Measurements from ENCODE around the gene NEDD8. TPM values are rescaled to one million over a fixed set of nuclear protein-coding genes. Genes with fewer than 3 reads are reported as not detected.

The NEDD8 gene
- total RNA-seq, 1 experiment from 2014 or later: 178 TPM

DNA sequence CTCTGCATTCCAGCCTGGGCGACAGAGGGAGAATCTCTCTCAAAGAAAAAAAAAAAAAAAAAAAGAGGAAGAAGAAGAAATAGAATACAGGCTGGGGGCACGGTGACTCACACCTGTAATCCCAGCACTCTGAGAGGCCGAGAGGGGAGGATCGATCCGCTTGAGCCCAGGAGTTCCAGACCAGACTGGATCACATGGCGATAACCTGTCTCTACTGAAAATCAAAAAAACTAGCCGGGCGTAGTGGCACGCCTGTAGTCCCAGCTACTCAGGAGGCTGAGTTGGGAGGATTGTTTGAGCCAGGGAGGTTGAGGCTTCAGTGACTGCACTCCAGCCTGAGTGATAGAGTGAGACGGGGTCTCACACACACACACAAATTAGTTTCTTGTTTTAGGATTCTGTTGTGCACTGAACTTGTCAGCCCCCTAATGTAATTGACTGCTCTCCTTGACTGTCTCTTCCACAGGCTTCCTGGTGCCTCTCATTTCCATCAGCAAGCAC, 11.2 kb upstream of the NEDD8 start:
- H2AFZ ChIP-seq (ENCODE audit: low read depth, low read length, poor library complexity, severe bottlenecking): no peak overlapping the region
- RAD21 ChIA-PET (ENCODE audit: low non-redundant PET in 1 of 2, low total read pairs in 2 of 2, uncharacterized antibody in 2 of 2, unreplicated experiment in 2 of 2): interaction anchor here (1.1 to 1.9 kb wide), 4 partner anchors 30 to 56 kb away, joined by 3 to 9 read pairs (median 5); partner anchors contain the start of genes DHRS1 (in 2 of the 2), NOP9 (in 2 of the 2) and CHMP4A (in 1 of the 2)
- TF ChIP-seq FOSL1 (IDR thresholded peaks at IDR 0.05; ENCODE audit: low read depth) (no peak), JUND (IDR thresholded peaks at IDR 0.05) (no peak), SRF (IDR thresholded peaks at IDR 0.05; ENCODE audit: low read depth) (no peak), EZH2phosphoT487 (IDR thresholded peaks at IDR 0.05; ENCODE audit: borderline replicate concordance) (no peak), CBX3 (IDR thresholded peaks at IDR 0.05; ENCODE audit: low read depth) (no peak), POLR2AphosphoS5 (IDR thresholded peaks at IDR 0.05; ENCODE audit: low read depth, low read length) (no peak), YY1 (IDR thresholded peaks at IDR 0.05; ENCODE audit: extremely low read depth, insufficient replicate concordance, low read depth, low read length) (no peak), SIN3A (IDR thresholded peaks at IDR 0.05; ENCODE audit: low read depth) (no peak), SP1 (IDR thresholded peaks at IDR 0.05; ENCODE audit: low read depth) (no peak), ZNF274 (IDR thresholded peaks at IDR 0.05; ENCODE audit: low read depth, low read length) (no peak), EGR1 (IDR thresholded peaks at IDR 0.05; ENCODE audit: low read depth) (no peak)
- TF ChIP-seq, protein P1, sequence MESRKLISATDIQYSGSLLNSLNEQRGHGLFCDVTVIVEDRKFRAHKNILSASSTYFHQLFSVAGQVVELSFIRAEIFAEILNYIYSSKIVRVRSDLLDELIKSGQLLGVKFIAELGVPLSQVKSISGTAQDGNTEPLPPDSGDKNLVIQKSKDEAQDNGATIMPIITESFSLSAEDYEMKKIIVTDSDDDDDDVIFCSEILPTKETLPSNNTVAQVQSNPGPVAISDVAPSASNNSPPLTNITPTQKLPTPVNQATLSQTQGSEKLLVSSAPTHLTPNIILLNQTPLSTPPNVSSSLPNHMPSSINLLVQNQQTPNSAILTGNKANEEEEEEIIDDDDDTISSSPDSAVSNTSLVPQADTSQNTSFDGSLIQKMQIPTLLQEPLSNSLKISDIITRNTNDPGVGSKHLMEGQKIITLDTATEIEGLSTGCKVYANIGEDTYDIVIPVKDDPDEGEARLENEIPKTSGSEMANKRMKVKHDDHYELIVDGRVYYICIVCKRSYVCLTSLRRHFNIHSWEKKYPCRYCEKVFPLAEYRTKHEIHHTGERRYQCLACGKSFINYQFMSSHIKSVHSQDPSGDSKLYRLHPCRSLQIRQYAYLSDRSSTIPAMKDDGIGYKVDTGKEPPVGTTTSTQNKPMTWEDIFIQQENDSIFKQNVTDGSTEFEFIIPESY (IDR thresholded peaks at IDR 0.05; ENCODE audit: extremely low read depth, insufficient replicate concordance, low read length): no peak
- TF ChIP-seq, protein P2, sequence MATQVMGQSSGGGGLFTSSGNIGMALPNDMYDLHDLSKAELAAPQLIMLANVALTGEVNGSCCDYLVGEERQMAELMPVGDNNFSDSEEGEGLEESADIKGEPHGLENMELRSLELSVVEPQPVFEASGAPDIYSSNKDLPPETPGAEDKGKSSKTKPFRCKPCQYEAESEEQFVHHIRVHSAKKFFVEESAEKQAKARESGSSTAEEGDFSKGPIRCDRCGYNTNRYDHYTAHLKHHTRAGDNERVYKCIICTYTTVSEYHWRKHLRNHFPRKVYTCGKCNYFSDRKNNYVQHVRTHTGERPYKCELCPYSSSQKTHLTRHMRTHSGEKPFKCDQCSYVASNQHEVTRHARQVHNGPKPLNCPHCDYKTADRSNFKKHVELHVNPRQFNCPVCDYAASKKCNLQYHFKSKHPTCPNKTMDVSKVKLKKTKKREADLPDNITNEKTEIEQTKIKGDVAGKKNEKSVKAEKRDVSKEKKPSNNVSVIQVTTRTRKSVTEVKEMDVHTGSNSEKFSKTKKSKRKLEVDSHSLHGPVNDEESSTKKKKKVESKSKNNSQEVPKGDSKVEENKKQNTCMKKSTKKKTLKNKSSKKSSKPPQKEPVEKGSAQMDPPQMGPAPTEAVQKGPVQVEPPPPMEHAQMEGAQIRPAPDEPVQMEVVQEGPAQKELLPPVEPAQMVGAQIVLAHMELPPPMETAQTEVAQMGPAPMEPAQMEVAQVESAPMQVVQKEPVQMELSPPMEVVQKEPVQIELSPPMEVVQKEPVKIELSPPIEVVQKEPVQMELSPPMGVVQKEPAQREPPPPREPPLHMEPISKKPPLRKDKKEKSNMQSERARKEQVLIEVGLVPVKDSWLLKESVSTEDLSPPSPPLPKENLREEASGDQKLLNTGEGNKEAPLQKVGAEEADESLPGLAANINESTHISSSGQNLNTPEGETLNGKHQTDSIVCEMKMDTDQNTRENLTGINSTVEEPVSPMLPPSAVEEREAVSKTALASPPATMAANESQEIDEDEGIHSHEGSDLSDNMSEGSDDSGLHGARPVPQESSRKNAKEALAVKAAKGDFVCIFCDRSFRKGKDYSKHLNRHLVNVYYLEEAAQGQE (IDR thresholded peaks at IDR 0.05; ENCODE audit: low read depth): no peak
- peaks cover 12% of the 10 kb centered on the region; the same call in 1 of the 2 replicates for H3K79me2 ChIP-seq (ENCODE audit: insufficient read depth, low read length)
- intact Hi-C loops (cut with micrococcal nuclease): loop anchor here (1.0 to 2.0 kb wide), 2 partner anchors 54 to 187 kb away; no protein-coding TSS in a partner anchor
- H3K4me2 ChIP-seq (ENCODE audit: low read length): peak overlapping the region; percentile 85
- no peaks in the 10 kb centered on the region for H3K27me3 ChIP-seq (ENCODE audit: insufficient read depth, low read length)
- POLR2A ChIA-PET: interaction anchor here (1.5 to 2.7 kb wide), 6 partner anchors 28 to 188 kb away, joined by 4 to 30 read pairs (median 7); partner anchors contain the start of genes CBLN3, CIDEB, DHRS1 and KHNYN
- no peaks in the 10 kb centered on the region for H4K20me1 ChIP-seq (ENCODE audit: insufficient read depth)
- no peaks in the 10 kb centered on the region for H3K9me2 ChIP-seq (ENCODE audit: insufficient read depth)
- ATAC-seq (peak; percentile 0; the same call in 1 of the 2 replicates), DNase-seq (ENCODE audit: low read depth, low spot score) (no peak)
- CTCF ChIA-PET: interaction anchor here (1.0 to 2.8 kb wide), 13 partner anchors 9 to 193 kb away, joined by 3 to 71 read pairs (median 7); partner anchors contain the start of genes CHMP4A, CIDEB, DHRS1 and GMPR2
- H3K9me3 ChIP-seq (ENCODE audit: control insufficient read depth in 1 of 2, insufficient read depth in 1 of 2, low read depth in 1 of 2, low read length in 2 of 2): no peaks in the 10 kb centered on the region
- peak overlapping the region; percentile 99 for H3K27ac ChIP-seq (ENCODE audit: low read depth, low read length)
- peak overlapping the region; percentile 70 for H3K9ac ChIP-seq (ENCODE audit: low read length)
- H3K4me1 ChIP-seq (ENCODE audit: control insufficient read depth in 1 of 2, insufficient read depth in 2 of 2, low read length in 2 of 2): peaks cover 11 to 34% of the 10 kb centered on the region in 2 experiments
- H3K4me3 ChIP-seq (replicated peaks in 1 of 2; ENCODE audit: low read depth in 1 of 2, low read length in 2 of 2): peak overlapping the region; percentile 72 to 75
- peaks cover 21 to 28% of the 10 kb centered on the region in 2 experiments; a peak in 3 of 4 replicates for H3K36me3 ChIP-seq (ENCODE audit: control insufficient read depth in 1 of 2, insufficient read depth in 2 of 2, low read length in 2 of 2)
- no TSS peak for BruUV-seq (replicated peaks)

Measured in HCT116 (cell line).